Epithelial cell of proximal tubule (primary cell): ENCODE measurements around the gene KRTAP10-12. TPM values are rescaled to one million over a fixed set of nuclear protein-coding genes. Genes with fewer than 3 reads are reported as not detected.

Experiments
- DNase-seq: peaks from one replicate; pipeline ENCODE4 v3.0.0-alpha.2; 2011; ENCODE audit warnings: low read depth
- H3K4me3 ChIP-seq: 2 replicates; pipeline ENCODE4 v1.5.1; 2011; ENCODE audit warnings: low read depth, mild to moderate bottlenecking, low read length
- CTCF ChIP-seq: conservative IDR thresholded peaks from 2 replicates; pipeline ENCODE4 v1.5.1; 2012; ENCODE audit warnings: low read depth, mild to moderate bottlenecking, low read length
- total RNA-seq: library from RNA; depleted of rRNA; stranded (reverse); fragments of >200 nt; gene quantifications from 2 replicates; pipeline ENCODE4 v1.2.3, GENCODE V29; 2015

The KRTAP10-12 gene
- total RNA-seq, 1 donor from 2014 or later: not detected

GRCh38 chr21:44695641-44696040, 1.3 kb upstream of the KRTAP10-12 start:
- DNase-seq: no peak
- no peak for TF ChIP-seq CTCF
- no peak overlapping the region for H3K4me3 ChIP-seq

- no peak overlapping the region for H3K4me3 ChIP-seq
- DNase-seq: no peak
- no peak for TF ChIP-seq CTCF
Observed at GRCh38 chr21:44696572-44696971, 400 bp upstream of the KRTAP10-12 start.

- H3K4me3 ChIP-seq: no peak overlapping the region
- no peak for TF ChIP-seq CTCF
- no peak for DNase-seq
Observed at GRCh38 chr21:44697811-44698734, 1.1 kb downstream of the KRTAP10-12 start.

- DNase-seq: no peak
- no peak overlapping the region for H3K4me3 ChIP-seq
- TF ChIP-seq CTCF: no peak
Observed at GRCh38 chr21:44699502-44700001, 2.6 kb downstream of the KRTAP10-12 start.

- no peak for DNase-seq
- no peak for TF ChIP-seq CTCF
- H3K4me3 ChIP-seq: no peak overlapping the region
Observed at GRCh38 chr21:44700101-44701022, 3.4 kb downstream of the KRTAP10-12 start.

- DNase-seq: no peak
- no peak overlapping the region for H3K4me3 ChIP-seq
- no peak for TF ChIP-seq CTCF
Observed at GRCh38 chr21:44701023-44701400, 4.0 kb downstream of the KRTAP10-12 start.
